GM19043 (cell line): ENCODE data around the gene PROSER2.
A peak's percentile ranks its signal among the peaks of the same experiment; 100 is the strongest.

ENCODE experiments used
- ATAC-seq: cut with Tn5 transposase; IDR thresholded peaks from one replicate; pipeline ENCODE4 v1.9.1; 2021; ENCODE audit warnings: low read depth; ENCODE audit not compliant: unreplicated experiment

The PROSER2 gene

DNA sequence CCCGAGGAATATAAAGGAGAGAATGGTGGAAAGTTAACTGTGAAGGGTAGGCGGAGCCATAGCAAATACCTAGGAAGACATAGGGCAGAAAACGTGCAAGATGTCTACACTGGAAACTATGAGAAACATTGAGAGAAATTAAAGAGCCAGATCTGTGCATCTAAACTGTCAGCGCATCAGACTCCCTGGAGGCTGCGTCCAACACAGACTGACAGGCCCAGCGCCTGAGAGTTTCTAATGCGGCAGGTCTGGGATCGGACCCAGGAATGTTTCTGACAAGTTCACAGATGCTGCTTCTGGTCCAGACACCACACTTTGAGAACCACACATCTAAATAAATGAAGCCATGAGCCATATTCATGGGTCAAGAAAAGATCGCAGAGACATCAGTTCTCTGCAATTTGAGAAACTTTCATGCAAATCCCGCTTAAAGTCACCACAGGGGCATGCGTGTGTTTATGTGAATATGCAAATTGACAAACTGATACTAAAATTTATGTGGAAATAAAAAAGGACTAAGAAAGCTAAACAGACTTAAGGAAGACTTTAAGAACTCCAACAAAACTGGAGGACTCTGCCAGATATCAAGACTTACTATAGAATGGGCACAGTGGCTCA, 38.8 kb downstream of the PROSER2 start:
- no peak for ATAC-seq

DNA sequence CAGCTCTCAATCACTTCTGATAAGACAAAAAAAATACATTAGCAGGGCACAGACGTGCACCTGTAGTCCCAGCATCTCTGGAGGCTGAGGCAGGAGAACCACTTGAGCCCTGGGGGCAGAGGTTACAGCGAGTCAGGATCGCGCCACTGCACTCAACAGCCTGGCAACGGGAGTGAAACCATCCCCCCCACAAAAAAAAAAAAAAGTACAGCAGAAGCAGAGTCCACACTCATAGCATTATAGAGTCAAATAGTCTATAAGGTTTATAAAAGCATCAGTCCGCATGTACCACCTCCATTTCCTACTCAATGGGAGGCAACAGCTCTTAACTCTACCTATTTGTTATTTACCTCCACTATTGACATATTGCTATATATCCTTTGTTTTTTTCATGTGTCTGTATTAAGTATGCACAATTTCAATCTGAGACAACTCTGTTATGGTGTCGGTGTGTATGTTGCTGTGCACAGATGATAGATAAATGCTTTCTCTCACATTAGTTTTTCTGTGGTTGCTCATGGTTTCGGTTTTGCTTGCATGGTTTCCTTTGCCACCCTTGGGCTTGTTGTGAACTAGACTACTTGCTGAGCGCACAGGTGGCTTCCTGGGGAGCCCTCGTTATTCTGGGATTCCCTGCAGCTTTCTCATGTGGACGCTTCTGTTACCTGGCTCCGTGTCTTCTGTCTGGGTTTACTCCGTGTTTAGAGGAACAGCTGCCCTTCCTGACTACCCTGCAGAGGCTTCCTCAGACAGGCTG, 40.4 kb downstream of the PROSER2 start:
- ATAC-seq = peak; percentile 96

GRCh38 chr10:11864727-11865126, 41.6 kb downstream of the PROSER2 start:
- ATAC-seq = no peak

DNA sequence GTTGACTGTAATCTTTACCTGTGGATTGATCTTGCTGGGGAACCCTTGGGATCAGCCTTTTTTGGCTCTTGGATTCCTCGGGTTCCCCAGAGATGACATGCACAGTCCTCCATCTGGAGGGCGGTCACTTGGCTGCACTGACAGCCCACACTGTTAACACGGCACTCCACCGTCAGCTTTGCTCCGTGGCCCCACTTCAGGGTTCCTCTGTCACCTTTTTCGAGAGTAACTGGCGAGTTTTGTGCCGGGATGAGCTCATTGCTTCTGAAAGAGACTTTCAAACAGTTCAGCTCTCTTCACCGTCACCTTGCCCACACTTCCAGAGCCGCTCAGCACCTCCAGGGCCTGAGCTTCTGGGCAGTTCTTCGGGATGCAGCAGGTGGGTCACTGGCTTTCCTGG, 42.4 kb downstream of the PROSER2 start:
- ATAC-seq = no peak

- ATAC-seq = no peak
These were observed 43.2 kb downstream of the PROSER2 start for GRCh38 chr10:11866199-11866925.

DNA sequence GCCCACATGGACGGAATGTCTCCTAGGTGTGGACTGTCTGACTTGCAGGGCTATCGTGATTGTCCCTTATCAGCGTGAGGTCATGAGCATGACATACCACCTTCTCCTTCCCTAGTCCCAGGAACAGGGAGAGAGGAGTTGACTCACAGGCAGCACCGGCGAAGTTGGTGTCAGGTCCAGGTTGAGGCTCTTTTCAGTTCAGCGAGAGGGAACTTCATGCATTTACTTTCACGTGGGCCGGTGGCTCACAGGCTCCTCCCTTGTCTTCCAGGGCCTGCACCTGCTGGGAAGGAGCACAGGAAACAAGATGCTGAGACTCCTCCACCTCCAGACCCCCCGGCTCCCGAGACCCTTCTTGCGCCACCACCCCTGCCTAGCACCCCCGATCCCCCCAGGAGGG, 46.1 kb downstream of the PROSER2 start:
- no peak for ATAC-seq

DNA sequence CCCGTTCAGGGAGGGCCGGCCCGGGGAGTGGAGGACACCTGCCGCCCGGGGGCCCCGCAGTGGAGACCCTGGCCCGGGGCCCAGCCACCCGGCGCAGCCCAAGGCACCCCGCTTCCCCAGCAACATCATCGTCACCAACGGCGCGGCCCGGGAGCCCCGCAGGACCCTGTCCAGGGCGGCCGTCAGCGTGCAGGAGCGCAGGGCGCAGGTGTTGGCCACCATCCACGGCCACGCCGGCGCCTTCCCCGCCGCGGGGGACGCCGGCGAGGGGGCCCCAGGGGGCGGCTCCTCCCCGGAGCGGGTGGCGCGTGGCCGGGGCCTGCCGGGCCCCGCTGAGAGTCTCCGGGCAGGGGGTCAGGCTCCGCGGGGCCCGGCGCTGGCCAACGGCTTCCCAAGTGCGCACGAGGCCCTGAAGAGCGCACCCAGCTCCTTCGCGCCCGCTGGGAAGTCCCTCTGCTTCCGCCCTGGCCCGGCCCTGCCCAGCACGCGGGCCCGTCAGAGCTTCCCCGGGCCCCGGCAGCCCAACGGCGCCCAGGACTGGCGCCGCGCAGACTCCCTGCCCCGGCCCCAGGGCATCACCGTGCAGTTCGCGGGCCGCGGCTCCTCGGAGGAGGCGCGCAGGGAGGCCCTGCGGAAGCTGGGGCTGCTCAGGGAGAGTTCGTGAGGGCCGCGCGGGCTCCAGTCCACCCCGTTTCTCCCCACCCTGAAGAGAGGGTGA, 46.7 kb downstream of the PROSER2 start:
- ATAC-seq = no peak

- ATAC-seq = no peak
These were observed 47.3 kb downstream of the PROSER2 start for GRCh38 chr10:11870461-11870780.

GRCh38 chr10:11870900-11871400, 47.8 kb downstream of the PROSER2 start:
- no peak for ATAC-seq

DNA sequence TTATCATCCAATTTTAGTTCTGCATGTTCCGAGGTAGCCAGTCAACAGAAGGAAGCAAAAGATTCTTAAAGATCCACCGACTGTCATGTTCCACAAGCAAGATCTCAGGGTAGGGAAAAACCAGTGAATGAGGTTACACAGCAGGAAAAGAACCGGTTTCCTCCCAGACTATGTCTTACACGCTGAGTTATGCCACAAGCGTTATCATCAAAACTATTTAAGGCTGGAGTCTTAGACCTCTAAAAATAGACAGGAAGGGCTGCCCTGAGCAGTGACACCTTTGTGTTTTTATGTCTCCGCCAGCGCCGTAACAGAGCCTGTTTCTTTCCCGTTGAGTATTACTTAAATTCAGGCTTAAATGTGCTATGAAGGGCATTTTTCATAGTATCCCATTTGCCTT, 48.3 kb downstream of the PROSER2 start:
- no peak for ATAC-seq

- no peak for ATAC-seq
These were observed 51.7 kb downstream of the PROSER2 start for GRCh38 chr10:11874568-11875493.

DNA sequence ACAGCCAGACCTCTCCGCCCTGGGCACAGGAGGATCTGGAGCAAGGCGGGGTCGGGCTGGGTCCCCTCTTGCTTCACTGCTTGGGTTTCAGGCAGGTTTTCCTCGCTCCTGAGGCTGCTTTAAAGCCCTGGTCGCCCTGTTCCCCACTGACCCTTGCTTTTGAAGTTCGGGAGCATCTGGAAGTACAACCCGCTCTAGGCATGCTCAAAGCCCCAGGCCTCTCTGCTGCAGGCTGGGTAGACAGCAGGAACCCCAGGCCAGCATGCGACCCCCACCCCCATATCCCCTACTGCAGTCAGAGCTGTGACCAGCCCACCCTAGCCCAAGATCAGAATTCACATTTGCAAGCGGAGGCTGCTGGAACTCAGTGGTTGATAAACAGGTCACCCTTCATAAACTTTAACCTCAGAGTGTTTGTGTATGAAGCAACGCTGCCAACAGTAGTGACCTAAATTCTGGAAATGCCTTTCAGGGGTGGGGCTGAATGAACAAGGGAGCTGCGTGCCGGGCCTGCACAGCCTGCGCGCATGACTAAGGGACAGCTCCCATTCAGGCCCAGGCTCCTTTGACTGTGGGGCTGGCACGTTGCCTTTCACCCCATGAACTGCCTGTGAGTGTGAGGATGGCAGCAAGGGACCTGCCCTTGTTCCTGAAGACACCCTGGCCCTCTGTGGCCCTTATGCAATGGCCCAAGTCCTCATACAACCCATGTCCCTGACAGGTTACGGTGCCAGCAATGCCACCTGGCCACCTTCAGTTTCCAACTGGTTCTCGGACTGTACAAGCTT, 52.5 kb downstream of the PROSER2 start:
- no peak for ATAC-seq

DNA sequence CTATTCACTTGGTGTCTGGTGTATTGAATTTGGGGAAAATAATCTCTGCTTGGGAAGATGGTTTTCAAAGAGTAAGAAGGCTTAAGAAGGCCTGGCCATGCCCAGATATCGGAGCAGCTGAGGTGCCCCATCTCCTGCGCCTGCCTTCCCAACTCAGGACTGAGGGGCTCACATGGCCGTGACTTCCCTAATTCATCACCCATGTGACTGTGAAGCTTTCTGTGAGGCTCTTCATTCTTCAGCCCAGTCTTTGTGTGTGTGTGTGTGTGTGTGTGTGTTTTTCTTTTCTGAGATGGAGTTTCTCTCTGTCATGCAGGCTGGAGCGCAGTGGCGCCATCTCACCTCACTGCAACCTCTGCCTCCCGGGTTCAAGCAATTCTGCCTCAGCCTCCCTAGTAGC, 53.2 kb downstream of the PROSER2 start:
- no peak for ATAC-seq

DNA sequence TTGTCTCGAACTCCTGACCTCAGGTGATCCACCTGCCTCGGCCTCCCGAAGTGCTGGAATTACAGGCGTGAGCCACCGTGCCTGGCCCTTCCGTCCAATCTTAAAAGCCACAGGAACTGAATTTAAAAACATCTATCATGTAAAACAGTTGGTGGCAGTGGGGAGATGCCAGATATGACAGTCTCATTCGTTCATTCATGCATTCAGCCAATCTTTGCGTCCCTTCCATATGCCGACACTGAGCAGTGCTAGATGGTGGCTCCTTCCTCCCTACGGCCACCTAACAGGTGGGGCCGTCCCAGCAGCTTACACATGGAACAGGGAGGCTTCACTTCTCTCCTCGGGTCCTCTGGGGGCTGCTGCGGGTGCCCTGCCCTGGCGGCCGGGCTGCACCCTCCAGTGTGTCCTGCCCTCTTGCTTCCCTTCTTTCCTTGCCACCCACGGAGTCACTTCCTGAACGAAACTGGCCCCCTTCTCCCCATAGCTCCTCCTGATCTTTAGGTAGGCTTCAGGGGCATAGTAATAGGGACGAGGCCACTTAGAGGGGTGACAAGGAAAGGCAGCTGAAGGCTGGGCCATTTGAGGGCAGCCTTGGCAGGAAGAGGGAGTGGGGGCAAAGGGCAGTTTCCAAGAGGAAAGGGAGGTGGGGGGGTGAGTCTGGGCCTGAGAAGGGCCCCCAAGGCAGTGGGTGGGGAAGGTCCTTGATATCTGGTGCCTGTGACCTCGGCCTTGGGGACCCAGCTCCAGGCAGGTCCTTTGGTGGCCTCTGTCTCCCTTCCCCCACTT, 53.8 kb downstream of the PROSER2 start:
- no peak for ATAC-seq

DNA sequence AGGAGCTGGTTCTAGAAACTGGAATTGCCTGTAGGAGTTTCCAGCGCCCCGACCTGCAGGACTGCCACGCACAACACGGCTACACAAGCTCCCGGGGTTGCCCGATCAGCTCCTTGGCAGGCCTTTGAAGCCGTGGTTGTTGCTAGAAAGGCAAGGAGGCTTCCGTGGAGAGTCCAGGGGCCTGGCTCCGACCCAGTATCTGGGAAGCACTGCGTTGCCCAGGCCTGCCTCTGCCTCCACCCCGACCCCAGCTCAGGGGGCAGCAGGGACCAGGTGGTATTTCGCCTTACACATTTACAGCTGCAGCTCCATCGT, 54.4 kb downstream of the PROSER2 start:
- no peak for ATAC-seq

- ATAC-seq = no peak
These were observed 55.6 kb downstream of the PROSER2 start for GRCh38 chr10:11878776-11879175.

- ATAC-seq = no peak
These were observed 56.4 kb downstream of the PROSER2 start for GRCh38 chr10:11879387-11880094.
